HG02840 (cell line): Measurements from ENCODE around the gene CTSV.
"Not testable (repeated sequence)": the region's sequence is repeated elsewhere in the genome, so short reads cannot be mapped to it uniquely, and the experiment has no call there.

Experiments
- ATAC-seq: cut with Tn5 transposase; IDR thresholded peaks from one replicate; pipeline ENCODE4 v1.9.1; 2021; ENCODE audit warnings: mild to moderate bottlenecking, moderate library complexity, moderate number of reproducible peaks; ENCODE audit not compliant: unreplicated experiment, low FRiP score

CTSV gene

DNA sequence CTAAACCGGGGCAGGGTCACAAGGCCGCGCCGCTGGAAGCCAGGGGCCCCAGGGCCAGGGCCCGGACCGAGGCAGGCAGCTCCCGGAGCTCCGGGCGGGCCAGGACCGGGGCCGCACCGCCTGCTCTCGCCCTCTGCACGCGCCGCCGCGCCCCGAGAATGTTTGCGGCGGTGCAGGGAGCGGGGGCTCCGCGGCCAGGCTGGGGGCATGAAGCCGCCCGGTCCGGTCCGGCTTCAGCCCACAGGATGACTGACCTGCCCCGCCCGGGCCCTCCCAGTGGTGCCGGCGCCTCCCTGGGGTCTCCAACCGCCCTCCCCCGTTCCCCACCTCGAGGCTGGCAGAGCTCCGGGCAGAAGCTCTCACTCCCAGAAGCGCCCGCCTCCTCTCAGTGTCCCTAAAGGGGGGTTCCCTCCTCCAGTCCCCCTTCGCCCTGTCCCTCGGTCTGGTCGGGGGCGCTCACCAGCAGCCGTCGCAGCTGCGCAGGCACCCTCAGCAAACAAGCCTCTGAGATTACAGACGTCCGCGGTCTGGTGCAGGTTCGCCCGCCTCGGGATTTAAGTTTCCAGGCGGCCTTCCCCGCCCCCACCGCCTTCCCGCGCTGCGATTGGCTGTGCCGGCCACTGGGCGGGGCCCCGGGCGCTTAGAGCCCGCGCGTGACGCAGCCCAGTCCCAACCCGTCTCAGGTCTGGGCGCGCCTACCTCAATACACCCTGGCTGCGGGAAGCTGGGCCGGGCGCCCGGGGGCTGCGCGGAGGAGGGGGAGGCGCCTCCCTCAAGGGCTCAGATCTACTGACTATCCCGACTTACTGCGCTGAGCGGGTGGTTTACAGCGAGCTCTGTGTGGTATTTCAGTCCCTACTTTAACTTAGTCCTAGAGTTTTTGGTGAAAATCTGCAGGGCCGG, at the start of gene CTSV:
CTSV (minus strand) TSS at position 532 of the 903 bp plus-strand sequence. CDS start 1,099 bp downstream, outside the sequence.
- ATAC-seq, result peak; percentile 77

DNA sequence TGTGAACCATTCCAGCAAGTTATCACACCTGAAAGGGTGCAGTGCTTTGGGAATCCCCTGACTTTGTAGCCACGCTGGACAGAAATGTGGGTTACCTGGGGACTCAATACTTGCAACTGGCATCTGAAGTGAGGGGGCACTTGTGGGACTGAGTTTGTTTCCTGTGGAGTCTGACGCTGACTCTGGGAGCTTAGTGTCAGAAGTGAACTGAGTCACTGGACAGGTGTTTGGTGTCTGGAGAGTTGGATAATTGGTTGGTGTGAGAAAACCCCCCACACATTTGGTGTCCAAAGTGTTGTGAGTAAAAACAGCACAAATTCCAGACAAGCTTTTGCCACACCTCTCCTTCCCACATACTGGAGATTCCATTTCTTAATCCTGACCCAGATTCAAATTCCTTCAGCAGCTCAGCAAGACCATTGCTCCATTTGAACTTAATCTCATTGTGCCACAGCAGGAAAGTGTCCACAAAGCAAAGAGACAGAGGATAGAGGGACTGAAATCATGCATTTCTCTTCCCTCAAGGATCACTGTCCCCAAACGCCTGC, 48.8 kb upstream of the CTSV start:
- ATAC-seq, result not testable (repeated sequence)

DNA sequence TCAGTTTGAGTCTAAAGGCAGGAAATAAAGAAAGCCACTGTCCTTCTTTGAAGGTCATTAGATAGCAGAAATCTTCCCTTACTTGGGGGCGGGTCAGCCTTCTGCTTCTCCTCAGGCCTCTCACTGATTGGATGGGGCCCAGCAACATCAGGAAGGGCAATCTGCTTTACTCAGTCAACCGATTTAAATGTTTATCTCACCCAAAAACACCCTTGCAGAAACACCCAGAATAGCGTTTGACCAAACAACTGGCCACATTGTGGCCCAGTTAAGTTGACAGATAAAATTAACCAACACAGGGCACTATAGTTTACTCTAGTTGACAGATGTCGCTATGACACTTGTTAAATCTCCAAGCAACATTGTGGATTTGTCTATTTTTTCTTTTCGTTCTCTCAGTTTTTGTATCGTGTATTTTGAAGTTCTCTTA, 45.6 kb upstream of the CTSV start:
- not testable (repeated sequence) for ATAC-seq

DNA sequence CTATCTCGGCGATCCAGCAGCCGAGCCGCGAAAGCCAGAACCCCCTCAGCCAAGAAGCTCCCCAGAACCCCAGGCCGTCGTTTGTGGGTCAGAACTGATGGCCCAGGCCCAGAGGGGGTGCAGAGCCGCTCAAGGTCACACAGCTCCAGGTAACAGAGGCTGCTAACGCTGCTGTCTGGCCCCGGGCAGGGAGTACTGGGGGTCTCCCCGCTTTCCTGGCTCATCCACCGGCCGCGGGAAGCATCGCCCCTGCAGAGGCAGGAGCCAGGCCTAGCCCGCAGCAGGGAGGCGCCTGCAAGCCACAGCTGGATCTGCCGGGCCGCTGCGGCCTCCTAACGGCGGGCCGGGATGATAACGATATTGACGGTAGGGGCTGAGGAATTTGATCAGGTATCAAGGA, 39.4 kb upstream of the CTSV start:
- ATAC-seq, result no peak

DNA sequence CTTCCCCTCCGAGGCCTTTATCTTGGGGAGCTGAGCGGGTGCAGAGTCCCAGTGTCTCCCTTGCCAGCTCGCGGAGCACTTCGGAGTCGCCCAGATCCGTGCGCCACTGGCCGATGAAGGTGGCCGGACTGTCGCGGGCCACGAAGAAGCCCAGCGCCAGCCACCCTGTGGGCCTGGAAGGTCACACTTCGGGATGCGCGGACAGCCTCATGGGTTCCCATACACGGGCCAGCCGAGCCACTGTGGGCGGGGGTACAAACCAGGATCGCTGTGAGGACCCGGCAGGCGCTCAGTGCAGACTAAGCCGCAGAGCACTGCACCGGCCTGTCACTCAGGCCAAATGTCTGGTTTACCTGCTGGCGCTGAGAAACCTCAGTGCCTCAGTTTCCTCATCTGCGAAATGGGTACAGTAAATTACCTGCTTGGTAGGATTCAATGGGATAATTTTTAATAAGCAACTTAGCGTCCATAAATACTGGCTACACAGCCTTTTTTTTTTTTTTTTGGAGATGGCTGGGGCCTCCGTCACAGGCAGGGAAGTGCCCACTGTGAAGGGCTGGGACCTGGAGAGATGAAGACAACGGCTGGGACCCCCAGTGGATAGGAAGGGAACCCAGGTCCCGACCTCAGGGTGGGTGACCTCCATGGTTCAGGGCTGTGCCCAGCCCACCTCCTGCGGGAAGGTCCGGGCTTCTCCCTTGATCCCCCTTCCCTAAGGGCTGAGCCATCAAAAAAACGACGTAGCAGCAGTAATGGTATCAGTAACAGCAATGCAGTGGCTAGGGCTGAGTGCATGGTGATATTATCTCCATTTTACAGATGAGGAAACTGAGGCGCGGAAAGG, 38.7 kb upstream of the CTSV start:
- ATAC-seq, result no peak

DNA sequence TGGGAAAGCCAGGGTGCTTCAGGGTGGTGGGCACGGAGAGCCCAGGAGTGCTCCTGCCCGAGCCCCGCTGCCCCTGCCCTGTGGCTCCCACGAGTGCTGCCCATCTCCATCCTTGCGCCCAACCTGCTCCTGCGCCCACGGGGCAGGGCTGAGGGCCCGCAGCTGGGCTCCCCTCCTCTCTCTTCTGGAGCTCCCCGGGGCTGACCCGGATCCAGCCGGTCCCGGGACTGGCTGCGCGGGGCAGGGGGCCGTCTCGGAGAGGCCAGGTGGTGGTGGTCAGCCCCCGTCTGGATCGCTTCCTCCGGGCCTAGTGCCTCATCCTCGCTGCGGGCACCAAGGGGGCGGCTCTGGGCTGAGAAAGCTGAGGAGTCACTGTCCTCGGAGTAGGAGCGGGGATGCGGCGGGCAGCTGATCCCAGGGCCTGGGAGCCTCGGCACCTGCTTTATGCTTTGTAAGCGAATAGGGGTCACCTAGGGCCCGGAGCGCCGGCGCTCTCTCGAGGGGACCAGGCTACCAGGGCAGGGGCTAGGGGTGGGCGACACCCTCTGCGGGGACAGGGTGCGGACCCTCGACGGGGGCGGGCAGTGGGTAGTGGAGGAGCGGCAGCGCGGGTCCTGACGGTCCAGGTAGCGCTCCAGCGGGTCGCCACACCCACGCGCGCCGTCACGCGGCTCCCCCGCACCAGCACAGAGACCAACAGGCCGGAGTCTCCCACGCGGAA, 37.9 kb upstream of the CTSV start:
- not testable (repeated sequence) for ATAC-seq

DNA sequence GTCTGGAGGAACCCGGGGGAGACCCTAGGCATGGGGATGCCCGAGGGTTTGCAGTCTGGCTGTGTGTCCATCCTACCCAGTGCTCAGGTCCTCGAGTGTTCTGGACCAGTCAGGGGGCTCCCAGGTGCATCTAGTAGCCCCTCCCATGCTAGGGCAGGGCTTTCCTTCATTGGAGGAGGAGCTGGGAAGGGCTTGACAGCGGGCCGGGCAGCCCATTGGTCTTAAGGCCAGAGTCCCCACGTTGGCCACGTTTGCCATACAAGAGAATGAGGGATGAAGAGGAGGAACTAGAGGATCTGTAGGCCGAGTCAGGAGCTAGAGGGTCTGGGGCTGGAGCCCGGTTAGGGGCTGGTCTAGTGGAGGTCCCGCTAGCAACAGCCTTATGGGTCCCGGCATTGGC, 37.3 kb upstream of the CTSV start:
- no peak for ATAC-seq

DNA sequence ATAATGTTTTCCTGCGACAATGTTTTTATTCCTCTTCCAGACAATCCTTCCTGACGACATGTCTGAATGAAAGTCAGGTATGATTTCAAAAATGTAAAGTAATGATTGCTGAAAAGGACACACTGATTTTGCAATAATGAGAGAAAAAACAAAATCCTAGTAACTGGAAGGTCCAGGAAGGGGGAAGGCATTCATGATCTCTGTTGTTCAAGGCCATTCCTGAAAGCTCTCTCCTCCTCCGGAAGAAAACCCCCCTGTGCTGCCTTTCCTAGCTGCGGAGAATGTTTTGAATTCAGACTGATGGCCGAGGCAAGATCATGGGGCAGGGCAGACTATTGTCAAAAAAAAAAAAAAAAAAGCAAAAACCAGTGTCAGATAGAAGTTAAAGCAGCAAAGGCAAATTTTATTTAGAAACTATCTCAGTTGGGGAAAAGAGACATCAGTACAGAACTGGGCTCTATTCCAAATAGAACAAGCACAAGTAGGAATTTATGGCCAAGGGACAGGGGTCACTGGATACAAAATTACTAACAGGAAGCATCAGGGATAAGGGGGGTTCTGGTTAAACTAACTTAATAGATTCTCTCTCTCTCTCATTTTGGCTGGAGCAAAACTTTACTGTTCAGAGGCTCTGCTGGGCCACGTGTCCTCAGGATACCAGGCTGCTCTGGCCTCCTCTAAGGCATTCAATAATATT, 36.5 kb upstream of the CTSV start:
- no peak for ATAC-seq

DNA sequence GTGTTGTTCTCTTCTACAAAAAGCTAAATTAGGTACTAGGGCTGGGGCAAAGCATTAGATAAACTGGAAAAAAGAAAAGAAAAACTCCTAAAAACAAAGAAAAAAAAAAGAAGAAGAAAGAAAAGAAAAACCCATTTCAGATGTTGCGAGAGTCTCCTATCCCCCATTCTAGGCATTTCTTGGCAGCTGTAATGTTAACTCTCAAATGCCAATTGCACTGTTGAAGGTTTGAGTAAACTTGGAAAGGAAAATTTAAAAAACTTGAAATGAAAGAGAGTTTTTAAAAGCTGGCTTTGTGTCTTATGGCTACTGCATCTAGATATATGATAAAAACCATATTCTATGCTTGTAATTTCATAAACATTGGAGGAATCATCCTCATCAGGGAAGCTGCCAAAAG, 34.6 kb upstream of the CTSV start:
- ATAC-seq, result no peak

DNA sequence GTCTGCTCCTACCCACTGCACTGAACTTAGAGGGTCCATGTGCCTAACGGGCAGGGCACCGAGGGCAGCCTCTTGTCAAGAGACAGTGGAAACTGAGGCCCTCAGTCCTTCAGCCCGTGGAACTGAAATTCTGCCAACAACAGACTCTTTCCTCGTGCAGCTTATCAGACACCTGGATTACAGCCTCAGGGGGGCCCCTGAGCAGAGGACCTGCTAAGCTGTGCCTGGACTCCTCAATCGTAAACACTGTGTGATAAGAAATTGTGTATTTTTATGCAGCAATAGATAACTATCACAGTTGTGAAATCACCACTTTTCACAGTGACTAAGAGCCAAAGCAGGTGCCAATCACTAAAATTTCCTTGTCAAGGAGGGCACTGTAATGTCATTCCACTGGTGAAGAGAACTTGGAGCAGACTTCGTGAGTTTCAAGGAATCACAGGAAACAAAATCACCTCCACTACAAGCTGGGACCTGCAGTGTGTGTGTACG, 33.4 kb upstream of the CTSV start:
- no peak for ATAC-seq

DNA sequence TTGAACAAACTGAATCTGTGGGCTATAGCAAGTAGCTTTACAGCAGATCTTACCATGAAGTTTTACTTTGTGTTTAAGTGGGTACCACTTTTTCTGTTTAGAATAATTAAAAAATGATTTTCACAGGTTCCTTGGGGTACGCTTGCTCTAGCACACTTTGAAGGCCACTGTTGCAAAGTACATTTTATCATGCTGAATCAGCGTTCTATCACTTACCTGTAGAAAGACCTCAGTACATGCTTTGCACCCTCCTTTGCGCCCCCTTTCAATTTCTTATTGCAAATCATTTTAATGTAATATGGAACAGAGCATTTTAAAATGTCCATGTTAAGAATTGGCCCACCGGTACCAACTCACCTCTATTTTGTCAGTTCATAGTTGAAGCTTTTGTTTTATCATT, 31.4 kb upstream of the CTSV start:
- not testable (repeated sequence) for ATAC-seq

DNA sequence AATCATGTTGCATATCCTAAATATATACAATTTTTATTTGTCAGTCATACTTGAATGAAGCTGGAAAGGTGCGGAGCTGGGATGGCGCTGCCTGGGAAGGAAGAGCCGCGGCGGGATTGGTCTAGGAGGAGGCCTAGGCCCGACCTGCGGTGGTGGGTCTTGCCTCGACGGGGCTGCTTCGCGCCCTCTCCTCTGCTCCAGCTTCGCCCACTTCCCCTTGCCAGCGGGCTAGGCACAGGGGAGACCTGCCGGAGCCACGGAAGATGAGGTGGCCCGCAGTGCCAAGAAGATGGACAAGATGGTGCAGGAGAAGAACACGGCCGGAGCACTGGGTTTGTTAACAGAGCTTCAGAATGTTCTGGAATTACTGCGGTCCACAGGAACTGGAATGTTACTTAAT, 28.5 kb upstream of the CTSV start:
- ATAC-seq, result no peak

DNA sequence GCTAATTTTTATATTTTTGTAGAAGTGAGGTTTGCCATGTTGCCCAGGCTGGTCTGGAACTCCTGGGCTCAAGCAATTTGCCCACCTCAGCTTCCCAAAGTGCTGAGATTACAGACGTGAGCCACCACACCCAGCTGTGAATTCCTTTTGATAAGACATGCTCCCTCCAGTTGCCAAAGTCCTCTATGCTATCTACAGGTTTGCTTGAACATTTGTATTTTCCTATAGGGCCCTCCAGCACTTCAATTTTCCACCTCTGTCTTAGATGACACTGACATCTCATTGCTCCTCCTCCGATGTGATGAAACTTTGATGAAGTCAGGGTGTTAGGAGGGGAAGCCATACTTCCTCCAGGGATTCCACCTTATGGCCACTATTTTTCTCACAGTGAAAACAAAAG, 25.2 kb upstream of the CTSV start:
- ATAC-seq, result no peak

DNA sequence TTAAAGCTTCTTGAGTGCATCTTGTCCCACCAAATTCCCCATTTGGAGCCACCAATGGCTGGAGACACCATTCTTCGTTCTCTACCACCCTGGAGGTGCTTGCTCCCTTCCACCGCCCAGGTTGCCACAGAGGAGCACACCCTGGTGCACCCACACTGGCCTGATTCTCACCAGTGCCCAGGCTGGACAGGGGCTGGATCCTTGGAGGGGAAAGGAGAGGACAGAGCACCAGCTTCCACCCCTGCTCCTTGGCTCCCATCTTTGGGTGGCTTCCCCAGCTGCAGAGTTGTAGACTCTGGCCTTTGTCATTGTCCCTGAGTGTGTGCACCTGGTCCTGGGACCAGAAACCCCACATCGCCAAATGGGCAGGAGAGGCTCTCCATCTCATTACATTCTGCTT, 21.9 kb upstream of the CTSV start:
- ATAC-seq, result no peak

DNA sequence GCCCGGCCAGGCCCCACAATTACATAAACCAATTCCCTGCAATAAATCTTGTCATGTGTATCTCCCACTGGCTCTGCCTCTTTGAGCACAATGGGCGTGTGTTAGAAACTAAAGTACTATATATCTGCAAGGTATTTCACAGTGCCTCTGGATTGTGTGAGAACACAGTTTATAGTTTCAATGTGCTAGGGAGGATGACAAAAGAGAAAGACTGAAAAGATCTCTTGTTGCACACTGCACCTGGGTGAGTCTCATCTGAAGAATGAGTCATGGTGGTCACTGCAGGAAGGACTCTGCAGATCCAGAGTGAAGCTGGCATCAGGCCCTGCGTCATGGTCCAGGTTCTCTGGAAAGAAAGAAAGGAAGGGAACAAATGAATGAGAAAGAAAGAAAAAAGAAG, 20.7 kb upstream of the CTSV start:
- ATAC-seq, result no peak

DNA sequence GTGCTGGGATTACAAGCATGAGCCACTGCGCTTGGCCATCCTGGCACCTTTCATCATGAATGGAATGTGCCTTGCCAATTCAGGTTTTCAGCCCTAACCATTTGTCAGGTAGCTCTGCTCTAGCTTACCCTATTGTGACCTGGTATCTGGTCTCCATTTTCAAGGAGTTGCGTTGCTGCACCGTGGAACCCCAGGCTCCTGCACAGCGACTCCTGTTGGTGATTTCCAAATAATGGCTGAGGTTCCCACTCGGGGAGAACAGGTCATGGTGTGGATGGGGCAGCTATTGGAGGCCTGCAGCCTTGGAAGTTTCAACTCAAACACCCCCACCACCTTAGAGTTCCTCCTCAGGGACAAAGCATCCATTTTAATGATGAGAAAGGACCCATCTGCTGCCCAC, 18.7 kb upstream of the CTSV start:
- no peak for ATAC-seq

DNA sequence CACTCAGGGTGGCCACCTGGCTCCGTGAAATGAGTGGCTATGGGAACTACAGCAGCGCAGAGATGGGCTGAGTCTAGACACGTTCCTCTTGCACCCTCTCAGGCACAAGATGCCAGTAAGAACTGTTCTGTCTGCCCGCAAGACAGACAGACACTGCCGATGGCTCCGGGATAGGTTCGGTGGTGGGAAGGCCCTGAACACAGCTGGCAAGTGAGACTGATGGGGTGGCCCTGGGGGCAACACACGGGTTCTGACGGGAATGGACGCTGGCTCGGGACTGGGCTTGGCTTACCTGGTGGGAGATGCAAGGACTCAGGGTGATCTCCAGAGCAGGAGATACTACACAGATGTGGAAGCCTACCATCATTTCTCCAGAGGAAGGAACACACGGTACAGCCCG, 16.9 kb upstream of the CTSV start:
- not testable (repeated sequence) for ATAC-seq

DNA sequence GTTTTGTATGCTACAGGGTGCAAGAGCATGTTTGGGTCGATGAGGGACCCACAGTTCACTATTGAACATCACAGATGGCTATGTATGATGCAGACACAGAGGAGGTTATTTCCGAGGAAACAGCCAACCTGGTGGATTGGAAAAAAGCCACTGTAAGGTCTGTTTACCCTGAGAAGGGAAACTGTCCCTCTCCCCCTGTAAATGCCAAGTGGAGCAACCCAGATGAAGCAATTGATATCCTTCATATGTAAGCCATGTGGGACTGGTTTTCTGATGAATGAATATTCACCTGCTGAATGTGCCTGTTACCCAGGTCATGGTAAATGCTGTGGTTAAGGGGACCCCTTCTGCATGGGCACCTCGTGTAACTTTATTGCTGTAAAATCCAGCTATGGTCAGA, 14.8 kb upstream of the CTSV start:
- ATAC-seq, result no peak

DNA sequence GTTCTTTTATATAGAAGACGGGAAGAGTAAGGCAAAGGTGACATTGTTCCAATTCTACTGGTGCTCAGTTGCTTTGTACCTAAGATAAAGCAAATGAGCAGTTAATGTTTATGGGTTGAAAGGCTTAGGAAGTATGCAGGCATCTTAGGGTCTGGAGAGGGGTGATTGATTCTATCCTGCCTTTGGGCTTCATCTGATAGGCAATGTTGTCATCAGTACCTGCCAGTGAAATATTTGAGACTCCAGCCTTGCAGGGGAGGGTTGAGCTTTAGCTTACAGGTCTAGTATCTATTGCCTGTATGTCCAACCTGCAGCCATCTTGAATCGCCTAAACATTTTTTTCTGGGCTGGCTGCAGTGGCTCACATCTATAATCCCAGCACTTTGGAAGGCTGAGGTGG, 13.8 kb upstream of the CTSV start:
- ATAC-seq, result no peak

DNA sequence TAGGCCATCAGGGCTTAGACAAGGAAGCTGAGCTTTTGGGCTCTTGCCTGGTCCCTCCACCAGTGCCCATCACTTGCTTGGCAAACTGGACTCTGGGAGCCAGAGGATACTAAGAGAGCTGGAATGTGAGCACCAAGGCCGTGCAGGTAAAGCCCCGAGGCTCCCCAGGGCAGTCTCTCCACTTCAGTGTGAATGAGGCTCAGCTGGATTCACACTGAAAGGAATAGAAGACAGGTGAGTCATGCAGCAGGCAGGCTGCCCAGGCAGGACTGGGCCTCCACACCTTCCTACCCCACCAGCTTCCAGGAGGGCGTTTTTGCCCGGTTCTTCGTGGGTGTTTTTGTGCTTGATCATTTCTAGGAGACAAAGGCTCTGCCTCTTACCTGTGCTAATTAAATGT, 7.3 kb upstream of the CTSV start:
- ATAC-seq, result no peak
